ENCODE results near the gene MEX3D. TPM values are rescaled to one million over a fixed set of nuclear protein-coding genes. Genes with fewer than 3 reads are reported as not detected.
"Not testable (repeated sequence)": the region's sequence is repeated elsewhere in the genome, so short reads cannot be mapped to it uniquely, and the experiment has no call there.

The MEX3D gene
- total RNA-seq, 1 experiment from 2014 or later, result 69.2 TPM

DNA sequence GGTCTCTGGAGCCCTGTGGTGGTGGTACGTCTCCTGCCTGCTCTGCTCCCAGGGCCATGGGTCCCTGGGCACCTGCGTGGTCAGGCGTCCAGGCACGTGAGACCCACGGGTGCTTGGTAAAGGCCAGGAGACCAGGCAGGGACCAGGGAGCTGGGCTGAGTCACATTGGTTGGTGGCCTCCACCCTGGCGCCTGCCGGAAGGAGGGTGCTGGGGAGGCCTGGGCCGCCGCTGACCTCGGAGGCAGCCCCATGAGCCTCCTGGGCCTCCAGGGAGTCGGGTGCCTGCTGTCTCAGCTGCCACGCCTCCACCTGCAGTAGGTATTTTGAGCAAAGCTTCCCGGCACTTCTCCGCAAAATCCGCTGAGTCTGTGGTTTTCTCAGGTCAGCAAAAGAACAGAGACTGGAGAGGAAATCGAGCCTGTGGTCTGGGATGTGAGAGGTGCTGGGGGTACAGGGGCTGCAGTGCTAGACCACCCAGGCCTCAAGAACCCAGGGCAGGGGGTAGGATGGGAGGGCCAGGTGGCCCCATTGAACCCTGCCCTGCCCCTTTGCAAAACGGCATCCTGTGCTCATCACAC is 47.8 kb downstream of the MEX3D start (continued):
- no peak for TF ChIP-seq ZBTB33 (IDR thresholded peaks at IDR 0.05; ENCODE audit: extremely low read depth, insufficient replicate concordance, low read length)
- TF ChIP-seq TCF7L2 (IDR thresholded peaks at IDR 0.05; ENCODE audit: borderline replicate concordance, extremely low read depth, insufficient read depth, insufficient read length), result no peak
- TF ChIP-seq ZNF274 (IDR thresholded peaks at IDR 0.05; ENCODE audit: low read depth, low read length), result no peak
- no peak for TF ChIP-seq SP1 (IDR thresholded peaks at IDR 0.05; ENCODE audit: low read depth)
- TF ChIP-seq JUND (IDR thresholded peaks at IDR 0.05), result no peak
- TF ChIP-seq SIN3A (IDR thresholded peaks at IDR 0.05; ENCODE audit: low read depth), result no peak
- no peak for TF ChIP-seq ATF3 (IDR thresholded peaks at IDR 0.05)

- H3K9me2 ChIP-seq (ENCODE audit: insufficient read depth); H3K4me1 ChIP-seq (ENCODE audit: control insufficient read depth in 1 of 2, insufficient read depth in 2 of 2, low read length in 2 of 2); intact Hi-C loops (cut with micrococcal nuclease); BruUV-seq (replicated peaks); H3K4me2 ChIP-seq (ENCODE audit: low read length); H4K20me1 ChIP-seq (ENCODE audit: insufficient read depth); H3K79me2 ChIP-seq (ENCODE audit: insufficient read depth, low read length); H3K9me3 ChIP-seq (ENCODE audit: control insufficient read depth in 1 of 2, insufficient read depth in 1 of 2, low read depth in 1 of 2, low read length in 2 of 2); H3K4me3 ChIP-seq (replicated peaks in 1 of 2; ENCODE audit: low read depth in 1 of 2, low read length in 2 of 2); CTCF ChIA-PET; H3K27ac ChIP-seq (ENCODE audit: low read depth, low read length); RAD21 ChIA-PET (ENCODE audit: low non-redundant PET in 1 of 2, low total read pairs in 2 of 2, uncharacterized antibody in 2 of 2, unreplicated experiment in 2 of 2); H2AFZ ChIP-seq (ENCODE audit: low read depth, low read length, poor library complexity, severe bottlenecking); H3K9ac ChIP-seq (ENCODE audit: low read length); ATAC-seq; H3K36me3 ChIP-seq (ENCODE audit: control insufficient read depth in 1 of 2, insufficient read depth in 2 of 2, low read length in 2 of 2); POLR2A ChIA-PET; H3K27me3 ChIP-seq (ENCODE audit: insufficient read depth, low read length); DNase-seq (ENCODE audit: low read depth, low spot score): not testable (repeated sequence)
Measured at GRCh38 chr19:1519802-1520201, 48.3 kb downstream of the MEX3D start.

Data from HCT116 (cell line).